GM19324 (cell line): ENCODE results near the gene HCN2.
"Not testable (repeated sequence)": the region's sequence is repeated elsewhere in the genome, so short reads cannot be mapped to it uniquely, and the experiment has no call there.

Experiments used
- ATAC-seq: cut with Tn5 transposase; IDR thresholded peaks from one replicate; pipeline ENCODE4 v1.9.1; 2021; ENCODE audit warnings: mild to moderate bottlenecking, moderate library complexity; ENCODE audit not compliant: unreplicated experiment, low FRiP score

HCN2 gene

GRCh38 chr19:602391-603301, 13.0 kb downstream of the HCN2 start:
- no peak for ATAC-seq

- ATAC-seq, result not testable (repeated sequence)
These were observed 13.6 kb downstream of the HCN2 start for GRCh38 chr19:603302-603639.

GRCh38 chr19:603779-604178, 14.1 kb downstream of the HCN2 start:
- not testable (repeated sequence) for ATAC-seq

- no peak for ATAC-seq
These were observed 14.7 kb downstream of the HCN2 start for GRCh38 chr19:604355-604754.

GRCh38 chr19:605061-605971, 15.6 kb downstream of the HCN2 start:
- ATAC-seq, result not testable (repeated sequence)

- ATAC-seq, result no peak
These were observed 17.8 kb downstream of the HCN2 start for GRCh38 chr19:607301-608154.

GRCh38 chr19:608155-609003, 18.7 kb downstream of the HCN2 start:
- no peak for ATAC-seq

- no peak for ATAC-seq
These were observed 19.3 kb downstream of the HCN2 start for GRCh38 chr19:609004-609346.

- ATAC-seq, result no peak
These were observed 20.6 kb downstream of the HCN2 start for GRCh38 chr19:610071-610800.

GRCh38 chr19:610801-611480, 21.3 kb downstream of the HCN2 start:
- ATAC-seq, result no peak

- ATAC-seq, result no peak
These were observed 21.8 kb downstream of the HCN2 start for GRCh38 chr19:611481-611868.

GRCh38 chr19:612941-613340, 23.3 kb downstream of the HCN2 start:
- ATAC-seq, result no peak

GRCh38 chr19:613732-614567, 24.3 kb downstream of the HCN2 start:
- no peak for ATAC-seq

GRCh38 chr19:615619-616018, 25.9 kb downstream of the HCN2 start:
- ATAC-seq, result no peak

GRCh38 chr19:616062-616700, 26.5 kb downstream of the HCN2 start:
- ATAC-seq, result no peak

GRCh38 chr19:616747-617526, 27.3 kb downstream of the HCN2 start:
- no peak for ATAC-seq
